Measurements from ENCODE around the gene NRG2. TPM values are rescaled to one million over a fixed set of nuclear protein-coding genes. Genes with fewer than 3 reads are reported as not detected.

The NRG2 gene
- total and polyA plus RNA-seq, 7 donors = 0.42 to 19.6 (median 3.5) TPM

DNA sequence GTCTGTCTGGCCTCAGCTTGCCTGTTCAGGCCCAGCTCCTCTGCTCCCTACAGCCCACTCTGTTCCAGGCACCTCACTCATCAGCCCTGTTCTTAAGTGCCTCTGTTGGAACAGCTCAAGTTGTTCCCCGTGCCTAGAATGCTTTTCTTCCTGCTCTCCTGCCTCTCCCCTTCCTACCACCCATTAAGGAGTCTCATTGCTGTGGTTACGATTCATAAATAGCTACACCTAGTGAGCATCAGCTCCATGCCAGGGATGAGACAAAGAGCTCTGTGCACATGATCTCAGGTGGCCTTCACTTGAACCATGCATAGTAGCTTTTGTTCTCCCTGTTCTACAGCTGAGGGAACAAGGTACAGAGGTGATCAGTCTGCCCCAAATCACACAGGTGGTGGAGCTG, 193.2 kb downstream of the NRG2 start:
- H3K36me3 ChIP-seq (ENCODE audit: insufficient read depth in 1 of 2, low read depth in 1 of 2) = peaks cover 0 to 40% of the 10 kb centered on the region in 2 donors
- TF ChIP-seq, protein P1, sequence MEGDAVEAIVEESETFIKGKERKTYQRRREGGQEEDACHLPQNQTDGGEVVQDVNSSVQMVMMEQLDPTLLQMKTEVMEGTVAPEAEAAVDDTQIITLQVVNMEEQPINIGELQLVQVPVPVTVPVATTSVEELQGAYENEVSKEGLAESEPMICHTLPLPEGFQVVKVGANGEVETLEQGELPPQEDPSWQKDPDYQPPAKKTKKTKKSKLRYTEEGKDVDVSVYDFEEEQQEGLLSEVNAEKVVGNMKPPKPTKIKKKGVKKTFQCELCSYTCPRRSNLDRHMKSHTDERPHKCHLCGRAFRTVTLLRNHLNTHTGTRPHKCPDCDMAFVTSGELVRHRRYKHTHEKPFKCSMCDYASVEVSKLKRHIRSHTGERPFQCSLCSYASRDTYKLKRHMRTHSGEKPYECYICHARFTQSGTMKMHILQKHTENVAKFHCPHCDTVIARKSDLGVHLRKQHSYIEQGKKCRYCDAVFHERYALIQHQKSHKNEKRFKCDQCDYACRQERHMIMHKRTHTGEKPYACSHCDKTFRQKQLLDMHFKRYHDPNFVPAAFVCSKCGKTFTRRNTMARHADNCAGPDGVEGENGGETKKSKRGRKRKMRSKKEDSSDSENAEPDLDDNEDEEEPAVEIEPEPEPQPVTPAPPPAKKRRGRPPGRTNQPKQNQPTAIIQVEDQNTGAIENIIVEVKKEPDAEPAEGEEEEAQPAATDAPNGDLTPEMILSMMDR (IDR thresholded peaks at IDR 0.05) = no peak
- intact Hi-C loops (cut with DNase I) = loop anchor here in 1 of 2 donors (10.0 kb wide), 1 partner anchor 215 kb away; no protein-coding TSS in a partner anchor
- H3K27me3 ChIP-seq (ENCODE audit: insufficient read depth in 3 of 3, low read length in 2 of 3) = no peaks in the 10 kb centered on the region
- peaks cover 4% of the 10 kb centered on the region for H3K4me1 ChIP-seq
- H3K27ac ChIP-seq = no peak overlapping the region
- DNase-seq = no peak
- no peak overlapping the region for H3K4me3 ChIP-seq
- H3K9me3 ChIP-seq = no peaks in the 10 kb centered on the region
- ATAC-seq = no peak
- 56 to 78% (median 58%) methylated on average over 2 of the region's 2 CpGs for WGBS, 3 donors

DNA sequence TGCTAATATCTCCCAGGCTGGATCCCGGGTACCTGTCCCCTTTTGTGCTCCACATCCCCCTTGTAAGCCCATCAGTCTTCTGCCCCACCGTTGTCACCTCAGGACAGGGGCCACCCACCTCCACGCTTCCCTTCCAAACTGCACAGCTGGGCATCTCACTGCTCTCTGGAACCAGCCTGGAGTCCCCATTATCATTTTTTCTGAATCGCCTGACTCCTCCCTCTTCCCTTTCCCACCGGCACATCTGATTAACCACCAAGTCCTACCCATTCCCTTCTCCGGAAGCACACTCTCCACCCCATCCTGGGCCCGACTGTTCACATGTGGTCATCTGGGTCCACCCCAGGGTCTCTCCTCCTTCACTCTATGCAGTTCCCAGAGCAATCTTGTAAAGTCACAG, 193.6 kb downstream of the NRG2 start:
- Histone ChIP-seq H3K27me3 (ENCODE audit: insufficient read depth in 3 of 3, low read length in 2 of 3) (no peaks in the 10 kb centered on the region), H3K27ac (no peak overlapping the region), H3K9me3 (no peaks in the 10 kb centered on the region), H3K4me3 (no peak overlapping the region), H3K4me1 (peaks cover 4% of the 10 kb centered on the region), H3K36me3 (ENCODE audit: insufficient read depth in 1 of 2, low read depth in 1 of 2) (peaks cover 0 to 40% of the 10 kb centered on the region in 2 donors)
- ATAC-seq (peak in 1 of 4 donors; percentile 1), DNase-seq (no peak)
- WGBS, 3 donors = 68 to 77% (median 71%) methylated on average over 7 of the region's 7 CpGs
- TF ChIP-seq, protein P1 (IDR thresholded peaks at IDR 0.05) = no peak
- intact Hi-C loops (cut with DNase I) = loop anchor here in 1 of 2 donors (10.0 kb wide), 1 partner anchor 215 kb away; no protein-coding TSS in a partner anchor

DNA sequence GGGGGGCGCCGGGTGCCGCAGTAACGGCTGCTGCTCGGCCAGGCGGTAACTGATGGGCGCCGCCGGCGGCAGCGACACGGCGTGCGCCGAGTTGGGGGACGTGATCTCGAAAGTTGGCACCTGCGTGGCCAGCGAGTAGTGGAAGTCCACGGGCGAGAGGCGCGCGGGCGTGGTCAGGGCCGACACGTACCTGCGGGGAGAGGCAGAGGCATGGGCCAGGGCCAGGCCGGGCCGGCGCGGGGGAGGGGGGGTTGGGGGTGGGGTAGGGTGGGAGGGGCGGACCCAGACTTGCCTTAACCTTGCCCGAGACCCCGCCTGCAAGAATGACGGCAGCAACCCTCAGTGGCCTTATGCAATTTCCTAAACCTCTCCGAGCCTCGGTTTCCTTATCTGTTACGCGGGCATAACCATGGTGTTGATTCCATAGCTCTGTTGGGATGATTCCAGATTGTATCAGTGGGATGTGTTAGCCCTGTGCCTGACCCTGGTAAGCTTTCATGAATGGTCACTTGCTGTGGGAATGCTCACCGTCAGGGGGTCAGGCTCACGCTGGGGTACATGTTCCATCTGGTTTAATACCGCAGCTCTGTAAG, 194.5 kb downstream of the NRG2 start:
- H3K4me1 ChIP-seq = peaks cover 4% of the 10 kb centered on the region
- intact Hi-C loops (cut with DNase I) = loop anchor here in 1 of 2 donors (10.0 kb wide), 1 partner anchor 214 kb away; no protein-coding TSS in a partner anchor
- ATAC-seq = peak in 1 of 4 donors; percentile 14
- 22 to 33% (median 27%) methylated on average over 32 to 43 of the region's 43 CpGs for WGBS, 3 donors
- H3K36me3 ChIP-seq (ENCODE audit: insufficient read depth in 1 of 2, low read depth in 1 of 2) = peaks cover 0 to 33% of the 10 kb centered on the region in 2 donors
- H3K27ac ChIP-seq = no peak overlapping the region
- H3K4me3 ChIP-seq = peak overlapping the region; percentile 62
- TF ChIP-seq, protein P1 (IDR thresholded peaks at IDR 0.05) = no peak
- H3K9me3 ChIP-seq = no peaks in the 10 kb centered on the region
- H3K27me3 ChIP-seq (ENCODE audit: insufficient read depth in 3 of 3, low read length in 2 of 3) = no peaks in the 10 kb centered on the region
- DNase-seq = peak in 1 of 2 donors; percentile 46

DNA sequence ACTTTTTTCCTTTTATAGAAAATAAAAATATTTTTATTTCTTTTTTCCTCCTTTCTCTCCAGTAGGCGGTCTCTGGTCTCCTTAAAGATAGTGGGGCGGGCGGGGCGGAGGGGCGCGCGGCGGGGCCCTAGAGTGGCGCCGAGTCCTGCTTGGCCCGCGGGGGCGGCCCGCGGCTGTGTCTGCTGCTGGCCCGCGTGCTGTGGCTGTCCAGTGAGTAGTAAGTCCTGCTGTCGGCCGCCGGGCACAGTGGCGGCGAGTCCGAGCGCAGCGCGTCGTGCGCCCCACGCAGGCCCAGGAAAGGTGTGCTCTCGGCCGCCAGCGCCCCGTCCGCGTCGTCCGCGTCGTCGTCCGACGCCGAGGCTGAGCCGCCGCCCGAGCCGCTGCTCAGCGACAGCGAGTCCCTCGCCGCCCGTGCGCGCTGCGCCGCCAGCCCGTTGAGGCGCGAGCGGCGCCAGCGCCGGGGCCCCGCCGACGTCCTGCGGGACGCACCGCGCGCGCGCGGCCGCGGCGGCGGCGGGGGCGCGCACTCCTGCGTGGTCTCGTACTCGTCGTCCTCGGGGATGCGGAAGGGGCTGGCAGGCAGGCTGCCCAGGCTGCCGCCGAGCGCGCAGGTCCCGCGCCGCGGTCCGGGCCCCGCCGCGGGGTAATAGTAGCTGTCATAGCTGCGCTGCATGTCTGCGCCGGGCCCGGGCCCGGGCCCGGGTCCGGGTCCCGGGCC, 195.2 kb downstream of the NRG2 start:
- Histone ChIP-seq H3K27me3 (ENCODE audit: insufficient read depth in 3 of 3, low read length in 2 of 3) (no peaks in the 10 kb centered on the region), H3K36me3 (ENCODE audit: insufficient read depth in 1 of 2, low read depth in 1 of 2) (peaks cover 0 to 26% of the 10 kb centered on the region in 2 donors), H3K9me3 (no peaks in the 10 kb centered on the region), H3K27ac (peak overlapping the region; percentile 53), H3K4me3 (peak overlapping the region; percentile 62), H3K4me1 (peaks cover 4% of the 10 kb centered on the region)
- peak; percentile 38 to 62 (median 52) for ATAC-seq
- 2 to 6% (median 4%) methylated on average over 39 to 107 of the region's 107 CpGs for WGBS, 3 donors
- DNase-seq = peak; percentile 65 to 75
- TF ChIP-seq, protein P1 (IDR thresholded peaks at IDR 0.05) = no peak
- intact Hi-C loops (cut with DNase I) = loop anchor here in 1 of 2 donors (10.0 kb wide), 1 partner anchor 213 kb away; no protein-coding TSS in a partner anchor

All from psoas muscle (tissue), 8 donors.